Sigmoid colon (tissue), 3 donors: ENCODE results near the gene CCDC146.

Experiments
- CTCF ChIP-seq, 4 experiments: fragments of 450-650 bp in 3 of 4; fragments of 200-600 bp in 1 of 4; IDR thresholded peaks; one replicate each; pipeline ENCODE4 v1.5.1; 2016 to 2019; ENCODE audit warnings: antibody characterized with exemption in 4 of 4, mild to moderate bottlenecking in 3 of 4, moderate library complexity in 2 of 4
- POLR2A ChIP-seq, 2 donors: fragments of 450-650 bp; IDR thresholded peaks; one replicate each; pipeline ENCODE4 v1.6.1; 2016; ENCODE audit warnings: antibody characterized with exemption in 2 of 2, mild to moderate bottlenecking in 2 of 2, moderate library complexity in 2 of 2

DNA sequence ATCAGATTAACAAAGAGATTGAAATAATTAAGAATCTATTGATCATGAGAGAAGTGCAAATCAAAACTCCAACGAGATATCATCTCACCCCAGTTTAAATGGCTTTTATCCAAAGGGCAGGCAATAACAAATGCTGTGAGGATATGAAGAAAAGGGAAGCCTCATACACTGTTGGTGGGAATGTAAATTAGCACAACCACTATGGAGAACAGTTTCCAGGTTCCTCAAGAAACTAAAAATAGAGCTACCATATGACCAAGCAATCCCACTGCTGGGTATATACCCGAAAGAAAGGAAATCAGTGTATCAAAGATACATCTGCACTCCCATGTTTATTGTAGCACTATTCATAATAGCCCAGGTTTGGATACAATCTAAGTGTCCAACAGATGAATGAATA, 63.5 kb downstream of the CCDC146 start:
- no peak for TF ChIP-seq CTCF (IDR thresholded peaks at IDR 0.05)
- no peak for TF ChIP-seq POLR2A (IDR thresholded peaks at IDR 0.05)
